Measurements from ENCODE around the gene MFSD11. TPM values are rescaled to one million over a fixed set of nuclear protein-coding genes. Genes with fewer than 3 reads are reported as not detected.
"Not testable (repeated sequence)": the region's sequence is repeated elsewhere in the genome, so short reads cannot be mapped to it uniquely, and the experiment has no call there.

Gene MFSD11
- total RNA-seq, 3 donors from 2014 or later, result 14.6 to 16.6 (median 15.1) TPM

- ATAC-seq, result no peak
- Mint-ChIP-seq H3K4me3 (no peak overlapping the region), H3K36me3 (ENCODE audit: insufficient read depth) (no peaks in the 10 kb centered on the region), H3K4me1 (ENCODE audit: low read depth) (peaks cover 4% of the 10 kb centered on the region), H3K9me3 (no peaks in the 10 kb centered on the region), H3K27me3 (ENCODE audit: low read depth) (peaks cover 3% of the 10 kb centered on the region)
- no peak for DNase-seq
Measured at GRCh38 chr17:76701471-76701967, 36.4 kb upstream of the MFSD11 start.

GRCh38 chr17:76702076-76702475 lies 35.8 kb upstream of the MFSD11 start:
- H3K9me3 Mint-ChIP-seq, result no peaks in the 10 kb centered on the region
- ATAC-seq, result no peak
- H3K36me3 Mint-ChIP-seq (ENCODE audit: insufficient read depth), result no peaks in the 10 kb centered on the region
- H3K4me3 Mint-ChIP-seq, result no peak overlapping the region
- H3K27me3 Mint-ChIP-seq (ENCODE audit: low read depth), result peaks cover 3% of the 10 kb centered on the region
- no peak for DNase-seq
- H3K4me1 Mint-ChIP-seq (ENCODE audit: low read depth), result peaks cover 4% of the 10 kb centered on the region

DNA sequence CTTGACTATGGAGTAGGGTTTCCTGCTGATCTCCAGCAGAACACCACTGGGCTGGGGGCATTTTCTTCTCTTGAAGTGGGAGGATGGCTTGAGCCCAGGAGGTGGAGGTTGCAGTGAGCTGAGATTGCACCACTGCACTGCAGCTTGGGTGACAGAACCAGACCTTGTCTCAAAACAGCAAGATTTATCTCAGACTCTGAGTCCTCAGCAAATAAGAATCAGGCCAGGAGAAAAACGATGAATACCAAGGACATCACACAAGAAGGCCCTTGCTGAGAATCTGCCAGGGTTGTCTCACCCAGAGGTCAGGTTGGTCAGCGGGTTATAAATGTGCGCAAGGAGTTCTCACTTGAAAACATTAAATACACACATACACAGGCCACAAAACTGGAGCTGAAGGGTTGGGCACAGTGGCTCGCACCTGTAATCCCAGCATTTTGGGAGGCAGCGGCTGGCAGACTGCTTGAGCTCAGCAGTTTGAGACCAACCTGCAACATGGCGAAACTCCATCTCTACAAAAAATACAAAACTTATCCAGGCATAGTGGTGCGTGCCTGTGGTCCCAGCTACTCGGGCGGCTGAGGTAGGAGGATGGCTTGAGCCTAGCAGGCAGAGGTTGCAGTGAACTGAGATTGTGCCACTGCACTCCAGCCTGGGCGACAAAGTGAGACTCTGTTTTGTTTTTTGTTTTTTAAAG lies 34.8 kb upstream of the MFSD11 start:
- Mint-ChIP-seq H3K4me1 (ENCODE audit: low read depth) (peaks cover 4% of the 10 kb centered on the region), H3K4me3 (no peak overlapping the region), H3K27me3 (ENCODE audit: low read depth) (peaks cover 3% of the 10 kb centered on the region), H3K36me3 (ENCODE audit: insufficient read depth) (no peaks in the 10 kb centered on the region), H3K9me3 (no peaks in the 10 kb centered on the region)
- ATAC-seq, result no peak
- DNase-seq, result no peak

- ATAC-seq, result no peak
- H3K36me3 Mint-ChIP-seq (ENCODE audit: insufficient read depth), result no peaks in the 10 kb centered on the region
- H3K4me1 Mint-ChIP-seq (ENCODE audit: low read depth), result peaks cover 11% of the 10 kb centered on the region
- H3K9me3 Mint-ChIP-seq, result no peaks in the 10 kb centered on the region
- H3K4me3 Mint-ChIP-seq, result no peak overlapping the region
- no peaks in the 10 kb centered on the region for H3K27me3 Mint-ChIP-seq (ENCODE audit: low read depth)
- no peak for DNase-seq
Measured at GRCh38 chr17:76704805-76705204, 33.1 kb upstream of the MFSD11 start.

GRCh38 chr17:76706817-76707216 lies 31.1 kb upstream of the MFSD11 start:
- peaks cover 18% of the 10 kb centered on the region for H3K4me1 Mint-ChIP-seq (ENCODE audit: low read depth)
- no peak overlapping the region for H3K4me3 Mint-ChIP-seq
- ATAC-seq (no peak), DNase-seq (no peak)
- no peaks in the 10 kb centered on the region for H3K27me3 Mint-ChIP-seq (ENCODE audit: low read depth)
- H3K9me3 Mint-ChIP-seq, result no peaks in the 10 kb centered on the region
- H3K36me3 Mint-ChIP-seq (ENCODE audit: insufficient read depth), result no peaks in the 10 kb centered on the region

DNA sequence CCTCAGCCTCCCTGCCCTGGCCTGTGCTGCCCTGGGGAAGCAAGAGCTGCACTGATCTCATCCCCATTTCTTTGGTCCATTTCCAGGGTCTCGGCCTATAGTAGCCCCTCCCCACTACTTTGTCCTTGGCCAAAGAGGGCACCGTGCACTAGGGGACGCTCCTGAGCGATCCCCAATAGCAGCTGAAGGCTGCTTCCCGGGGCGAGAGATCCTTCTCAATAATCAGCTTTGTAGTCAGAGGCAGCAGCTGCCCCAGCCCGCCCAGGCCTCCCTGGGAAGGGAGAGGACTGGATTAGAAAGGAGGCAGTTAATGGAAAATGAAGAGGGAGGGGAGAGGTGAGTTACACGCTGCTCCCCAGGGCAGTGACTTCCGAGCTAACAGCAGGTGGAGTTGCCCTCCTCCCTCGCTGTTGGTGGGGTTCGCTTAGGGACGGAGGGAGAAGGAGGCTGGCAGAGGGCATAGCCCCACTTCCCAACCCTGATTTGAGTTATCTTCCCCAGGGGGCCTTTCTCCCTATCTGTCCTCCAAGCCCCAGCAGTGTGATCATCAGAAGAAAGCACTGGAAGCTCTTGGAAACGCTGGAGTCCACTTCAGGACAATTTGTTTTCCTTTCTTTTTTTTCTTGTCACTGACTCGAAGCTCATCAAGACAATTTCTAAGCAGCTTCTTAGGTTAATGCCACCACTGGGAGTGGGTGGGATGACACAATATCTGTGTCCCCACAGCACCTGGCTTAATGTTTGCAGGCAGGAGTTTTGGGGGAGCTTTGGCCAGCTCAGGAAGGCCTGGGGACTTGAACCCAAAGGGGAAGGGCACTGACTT lies 29.7 kb upstream of the MFSD11 start:
- H3K4me1 Mint-ChIP-seq (ENCODE audit: low read depth), result peaks cover 18% of the 10 kb centered on the region
- no peak overlapping the region for H3K4me3 Mint-ChIP-seq
- H3K36me3 Mint-ChIP-seq (ENCODE audit: insufficient read depth), result no peaks in the 10 kb centered on the region
- H3K9me3 Mint-ChIP-seq, result no peaks in the 10 kb centered on the region
- no peaks in the 10 kb centered on the region for H3K27me3 Mint-ChIP-seq (ENCODE audit: low read depth)
- ATAC-seq (no peak), DNase-seq (no peak)

- no peaks in the 10 kb centered on the region for H3K27me3 Mint-ChIP-seq (ENCODE audit: low read depth)
- H3K9me3 Mint-ChIP-seq, result no peaks in the 10 kb centered on the region
- peaks cover 9% of the 10 kb centered on the region for H3K36me3 Mint-ChIP-seq (ENCODE audit: insufficient read depth)
- ATAC-seq, result no peak
- peak overlapping the region; percentile 73 for H3K4me3 Mint-ChIP-seq
- peaks cover 28% of the 10 kb centered on the region for H3K4me1 Mint-ChIP-seq (ENCODE audit: low read depth)
- no peak for DNase-seq
Measured at GRCh38 chr17:76709077-76709950, 28.6 kb upstream of the MFSD11 start.

- H3K27me3 Mint-ChIP-seq (ENCODE audit: low read depth); DNase-seq; H3K9me3 Mint-ChIP-seq: not testable (repeated sequence)
- Mint-ChIP-seq H3K4me1 (ENCODE audit: low read depth) (peaks cover 33% of the 10 kb centered on the region), H3K4me3 (peak overlapping the region; percentile 73), H3K36me3 (ENCODE audit: insufficient read depth) (peaks cover 13% of the 10 kb centered on the region)
- peak; percentile 40 to 42 for ATAC-seq
Measured at GRCh38 chr17:76709951-76710862, 27.7 kb upstream of the MFSD11 start.

DNA sequence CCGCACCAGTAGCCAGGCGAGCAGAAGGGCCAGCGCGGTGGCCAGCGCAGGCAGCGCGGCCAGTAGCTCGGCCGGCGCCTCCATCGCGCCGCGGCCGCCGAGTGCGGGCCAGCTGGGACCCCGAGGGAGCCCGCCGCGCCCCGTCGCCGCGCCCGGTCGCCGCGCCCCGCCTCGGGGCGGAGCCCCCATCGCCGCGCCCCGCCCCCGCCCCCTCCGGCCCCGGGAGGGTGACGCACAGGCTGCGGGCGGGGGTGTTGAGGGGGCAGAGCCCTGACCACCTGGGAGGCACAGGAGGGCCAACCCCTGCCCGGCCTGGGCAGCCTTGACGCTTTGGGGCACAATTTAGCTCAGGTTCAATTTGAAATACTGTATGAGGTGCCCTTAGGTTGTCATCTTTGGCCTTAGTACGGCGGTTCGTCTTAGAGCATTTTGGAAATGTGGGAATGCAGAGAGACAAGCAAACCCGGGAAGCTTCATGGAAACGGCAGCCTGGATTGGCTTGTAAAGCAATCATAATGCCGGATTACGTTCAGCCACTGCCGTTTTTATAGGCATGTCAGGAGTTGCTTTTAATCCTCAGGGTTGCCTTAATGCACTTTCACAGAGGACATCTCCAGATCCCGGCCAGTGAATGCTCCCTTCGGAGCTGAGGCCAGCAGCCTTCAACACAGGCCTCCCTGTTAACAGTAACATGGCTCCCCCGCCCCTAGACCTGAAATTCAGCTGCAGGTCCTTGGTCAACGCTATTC lies 26.9 kb upstream of the MFSD11 start, which contains the start of gene MXRA7:
TSS of gene MXRA7 (minus strand) at position 103 of the 749 bp plus-strand sequence. CDS start at position 84, 19 bp downstream.
- Mint-ChIP-seq H3K36me3 (ENCODE audit: insufficient read depth) (peaks cover 20% of the 10 kb centered on the region), H3K4me3 (peak within 1 kb of the TSS; percentile 73), H3K4me1 (ENCODE audit: low read depth) (peaks cover 41% of the 10 kb centered on the region), H3K27me3 (ENCODE audit: low read depth) (no peaks in the 10 kb centered on the region), H3K9me3 (no peaks in the 10 kb centered on the region)
- ATAC-seq (peak; percentile 77 to 81), DNase-seq (peak; percentile 54)

GRCh38 chr17:76712321-76712720 lies 25.6 kb upstream of the MFSD11 start:
- H3K27me3 Mint-ChIP-seq (ENCODE audit: low read depth); H3K9me3 Mint-ChIP-seq; H3K4me3 Mint-ChIP-seq; ATAC-seq; DNase-seq: not testable (repeated sequence)
- H3K36me3 Mint-ChIP-seq (ENCODE audit: insufficient read depth), result peaks cover 25% of the 10 kb centered on the region
- H3K4me1 Mint-ChIP-seq (ENCODE audit: low read depth), result peaks cover 49% of the 10 kb centered on the region

DNA sequence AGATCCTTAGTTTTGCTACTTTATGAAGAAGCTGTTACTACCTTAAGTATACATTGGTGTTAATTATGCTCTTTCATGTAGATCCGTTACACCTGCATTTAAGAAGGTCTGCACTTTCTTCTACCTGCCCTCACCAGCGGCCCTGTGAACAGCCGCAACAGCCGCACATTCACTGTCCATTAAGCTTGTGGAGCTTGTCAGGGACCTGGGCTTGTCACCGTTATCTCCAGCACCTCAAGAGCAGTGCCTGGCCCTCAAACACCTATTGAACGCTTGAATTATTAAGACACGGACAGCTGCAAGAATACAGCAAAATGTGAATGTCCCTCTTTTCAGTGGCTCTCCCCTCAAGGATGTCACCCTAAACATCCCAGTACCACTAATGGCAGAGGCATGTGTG lies 24.2 kb upstream of the MFSD11 start:
- ATAC-seq (no peak), DNase-seq (no peak)
- Mint-ChIP-seq H3K4me3 (no peak overlapping the region), H3K27me3 (ENCODE audit: low read depth) (no peaks in the 10 kb centered on the region), H3K36me3 (ENCODE audit: insufficient read depth) (peaks cover 32% of the 10 kb centered on the region), H3K9me3 (no peaks in the 10 kb centered on the region), H3K4me1 (ENCODE audit: low read depth) (peaks cover 50% of the 10 kb centered on the region)

- H3K4me3 Mint-ChIP-seq, result no peak overlapping the region
- H3K4me1 Mint-ChIP-seq (ENCODE audit: low read depth), result peaks cover 47% of the 10 kb centered on the region
- H3K27me3 Mint-ChIP-seq (ENCODE audit: low read depth), result no peaks in the 10 kb centered on the region
- DNase-seq, result no peak
- H3K36me3 Mint-ChIP-seq (ENCODE audit: insufficient read depth), result peaks cover 35% of the 10 kb centered on the region
- no peak for ATAC-seq
- no peaks in the 10 kb centered on the region for H3K9me3 Mint-ChIP-seq
Measured at GRCh38 chr17:76714336-76714735, 23.6 kb upstream of the MFSD11 start.
